Fibroblast of skin of scalp (primary cell): ENCODE measurements around the gene ZNF470.

Experiments
- DNase-seq: peaks from one replicate; pipeline ENCODE4 v3.0.0-alpha.2; 2013

The ZNF470 gene

DNA sequence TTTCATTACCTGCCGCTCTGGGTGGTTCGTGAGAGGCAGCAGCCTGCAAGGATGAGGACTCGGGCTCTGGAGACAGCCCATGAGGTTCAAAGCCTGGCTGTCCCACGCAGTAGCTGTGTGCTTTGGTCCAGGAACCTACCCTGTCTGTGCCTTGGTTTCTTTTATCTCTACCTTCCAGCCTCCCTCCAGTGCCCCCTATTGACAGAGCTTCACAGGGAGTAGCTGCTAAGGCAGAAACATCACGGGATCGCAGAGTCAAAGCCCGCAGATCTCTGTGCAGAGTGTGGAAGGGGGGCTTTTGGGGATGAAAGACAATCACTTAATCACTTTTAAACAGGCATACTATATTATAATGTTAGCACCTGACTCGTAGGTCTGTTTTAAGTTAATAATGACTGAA lies 44.0 kb downstream of the ZNF470 start:
- no peak for DNase-seq

GRCh38 chr19:56612737-56613136 lies 45.5 kb downstream of the ZNF470 start:
- DNase-seq: no peak

GRCh38 chr19:56613639-56614038 lies 46.4 kb downstream of the ZNF470 start:
- no peak for DNase-seq

DNA sequence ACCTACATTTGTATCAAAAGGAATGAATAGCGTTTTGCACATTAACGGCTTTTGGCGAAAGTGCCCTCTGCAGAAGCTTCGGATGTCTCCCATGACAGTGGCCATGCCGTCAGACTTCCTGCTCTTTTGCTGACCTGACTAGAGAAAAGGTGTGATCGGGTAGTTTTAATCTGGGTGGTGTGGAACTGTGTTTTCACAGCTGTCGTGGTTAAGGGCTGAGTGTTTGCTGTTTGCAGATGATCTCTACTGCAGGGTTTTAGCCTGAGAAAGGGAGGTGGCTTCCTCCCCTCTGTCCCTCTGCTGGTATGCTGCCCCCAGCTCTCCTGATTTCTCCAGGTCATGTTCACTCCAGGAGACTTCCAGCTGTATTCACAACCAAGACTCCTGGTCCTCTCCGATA lies 50.3 kb downstream of the ZNF470 start:
- no peak for DNase-seq

GRCh38 chr19:56619121-56619520 lies 51.9 kb downstream of the ZNF470 start:
- DNase-seq: no peak

GRCh38 chr19:56622374-56622773 lies 55.1 kb downstream of the ZNF470 start:
- DNase-seq: no peak

DNA sequence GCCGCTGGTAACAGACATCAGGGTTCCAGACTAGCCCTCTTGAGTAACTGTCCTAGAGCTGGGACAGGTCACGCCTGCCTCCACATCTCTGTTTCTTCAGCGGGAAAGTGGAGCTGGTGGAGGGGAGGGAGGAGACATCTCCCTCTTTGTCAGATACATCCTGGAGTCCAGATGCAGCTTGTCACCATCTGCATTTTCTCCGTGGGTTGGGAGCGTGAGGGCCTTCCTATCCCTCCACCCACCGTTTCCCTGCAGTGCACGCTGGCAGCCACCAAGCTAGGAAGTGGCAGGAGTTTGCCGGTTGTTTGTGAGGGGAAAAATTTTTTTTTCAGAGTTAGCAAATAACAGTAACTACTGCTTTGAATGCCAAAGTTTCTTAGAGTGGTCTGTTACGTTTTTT lies 55.7 kb downstream of the ZNF470 start:
- DNase-seq: no peak

DNA sequence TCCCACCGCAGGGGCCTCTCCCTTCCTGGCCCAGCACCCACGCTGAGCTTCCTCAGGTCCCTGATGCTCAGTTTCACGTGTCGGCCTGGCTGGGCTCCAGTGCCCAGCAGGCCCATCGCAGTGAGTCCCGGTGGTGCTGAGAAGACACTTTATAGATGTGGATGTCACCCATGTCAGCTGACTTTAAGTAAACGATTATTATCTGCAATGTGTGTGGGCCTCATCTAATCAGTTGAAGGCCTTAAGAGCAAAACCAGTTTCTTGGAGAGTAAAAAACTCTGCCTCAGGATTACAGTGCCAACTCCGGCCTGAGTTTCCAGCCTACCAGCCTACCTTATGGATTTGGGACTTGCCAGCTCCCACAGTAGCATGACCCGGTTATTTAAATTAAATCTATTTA lies 58.4 kb downstream of the ZNF470 start:
- no peak for DNase-seq

GRCh38 chr19:56633021-56633420 lies 65.8 kb downstream of the ZNF470 start:
- no peak for DNase-seq

- peak; percentile 70 for DNase-seq
Measured at GRCh38 chr19:56637976-56638555, 70.8 kb downstream of the ZNF470 start.
